WI38 (cell line): ENCODE data around the gene MTFMT.

ENCODE experiments used
- H3K4me3 ChIP-seq: 2 replicates; pipeline ENCODE4 v1.5.1; 2011; ENCODE audit warnings: low read depth, mild to moderate bottlenecking, control low read depth, low read length
- TF ChIP-seq, protein P1 (sequence below): IDR thresholded peaks from 2 replicates; pipeline ENCODE4 v1.5.1; 2012; ENCODE audit warnings: low read depth, mild to moderate bottlenecking, control low read depth, low read length

The MTFMT gene

GRCh38 chr15:64981812-64982431 lies 47.5 kb downstream of the MTFMT start:
- TF ChIP-seq, protein P1, sequence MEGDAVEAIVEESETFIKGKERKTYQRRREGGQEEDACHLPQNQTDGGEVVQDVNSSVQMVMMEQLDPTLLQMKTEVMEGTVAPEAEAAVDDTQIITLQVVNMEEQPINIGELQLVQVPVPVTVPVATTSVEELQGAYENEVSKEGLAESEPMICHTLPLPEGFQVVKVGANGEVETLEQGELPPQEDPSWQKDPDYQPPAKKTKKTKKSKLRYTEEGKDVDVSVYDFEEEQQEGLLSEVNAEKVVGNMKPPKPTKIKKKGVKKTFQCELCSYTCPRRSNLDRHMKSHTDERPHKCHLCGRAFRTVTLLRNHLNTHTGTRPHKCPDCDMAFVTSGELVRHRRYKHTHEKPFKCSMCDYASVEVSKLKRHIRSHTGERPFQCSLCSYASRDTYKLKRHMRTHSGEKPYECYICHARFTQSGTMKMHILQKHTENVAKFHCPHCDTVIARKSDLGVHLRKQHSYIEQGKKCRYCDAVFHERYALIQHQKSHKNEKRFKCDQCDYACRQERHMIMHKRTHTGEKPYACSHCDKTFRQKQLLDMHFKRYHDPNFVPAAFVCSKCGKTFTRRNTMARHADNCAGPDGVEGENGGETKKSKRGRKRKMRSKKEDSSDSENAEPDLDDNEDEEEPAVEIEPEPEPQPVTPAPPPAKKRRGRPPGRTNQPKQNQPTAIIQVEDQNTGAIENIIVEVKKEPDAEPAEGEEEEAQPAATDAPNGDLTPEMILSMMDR: no peak
- no peak overlapping the region for H3K4me3 ChIP-seq

DNA sequence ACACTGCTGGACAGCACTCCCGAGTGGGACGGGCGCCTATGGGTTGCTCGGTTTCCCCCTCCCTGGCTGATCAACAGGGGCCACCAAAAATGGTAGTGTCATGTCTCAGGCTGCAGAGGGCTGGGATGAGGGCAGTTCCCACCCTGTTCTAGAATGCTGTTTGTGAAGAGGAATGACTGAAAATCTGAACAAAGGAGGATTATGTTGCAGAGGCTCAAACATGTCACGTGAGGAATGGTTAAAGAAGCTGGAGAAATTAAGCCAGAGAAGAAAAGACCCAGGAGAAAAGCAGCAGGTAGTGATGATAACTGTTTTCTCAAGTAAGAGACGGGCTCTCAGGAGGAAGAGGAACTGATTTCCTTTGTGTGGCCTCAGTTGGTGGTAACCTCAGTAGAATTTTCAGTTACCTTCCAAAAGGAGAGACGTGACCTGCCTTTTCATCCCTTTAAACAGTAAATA lies 50.2 kb downstream of the MTFMT start:
- TF ChIP-seq, protein P1: no peak
- no peak overlapping the region for H3K4me3 ChIP-seq

GRCh38 chr15:64975390-64975789 lies 54.0 kb downstream of the MTFMT start:
- TF ChIP-seq, protein P1: no peak
- H3K4me3 ChIP-seq: no peak overlapping the region

DNA sequence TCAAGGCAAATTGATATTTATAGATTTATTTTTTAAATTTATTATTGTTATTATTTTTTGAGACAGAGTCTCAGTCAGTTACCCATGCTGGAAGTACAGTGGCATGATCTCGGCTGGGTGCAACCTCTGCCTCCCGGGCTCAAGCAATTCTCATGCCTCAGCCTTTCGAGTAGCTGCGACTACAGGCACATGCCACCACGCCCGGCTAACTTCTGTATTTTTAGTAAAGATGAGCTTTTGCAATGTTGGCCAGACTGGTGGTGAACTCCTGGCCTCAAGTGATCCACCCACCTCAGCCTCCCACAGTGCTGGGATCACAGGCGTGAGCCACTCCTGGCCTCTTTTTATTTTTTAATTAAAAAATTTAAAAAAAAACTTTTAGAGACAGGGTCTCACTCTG lies 58.7 kb downstream of the MTFMT start:
- TF ChIP-seq, protein P1: no peak
- H3K4me3 ChIP-seq: no peak overlapping the region

GRCh38 chr15:64969401-64969800 lies 60.0 kb downstream of the MTFMT start:
- TF ChIP-seq, protein P1: no peak

GRCh38 chr15:64961013-64961412 lies 68.4 kb downstream of the MTFMT start:
- H3K4me3 ChIP-seq: no peak overlapping the region
- TF ChIP-seq, protein P1: no peak

More at GRCh38 chr15:64969401-64969800, 60.0 kb downstream of the MTFMT start:
- no peak overlapping the region for H3K4me3 ChIP-seq

DNA sequence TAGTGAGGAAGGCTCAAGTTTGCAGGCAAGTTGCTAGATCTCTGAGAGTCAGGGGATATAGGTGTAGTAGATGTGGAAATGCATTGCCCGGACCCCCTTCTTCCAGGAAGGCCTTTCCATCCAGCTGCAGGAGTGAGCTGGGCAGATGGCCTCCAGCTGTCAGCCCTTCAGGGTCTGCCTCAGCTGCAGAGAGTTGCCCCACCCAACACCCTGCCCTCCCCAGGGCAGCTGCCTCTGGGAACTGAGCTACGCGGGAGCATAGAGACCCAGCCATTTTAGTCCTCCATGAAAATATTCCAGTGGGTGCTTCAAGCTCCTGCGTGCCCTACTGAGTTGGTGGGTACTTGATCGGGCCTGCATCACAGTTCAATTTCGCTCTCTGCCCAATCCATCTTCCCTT lies 69.3 kb downstream of the MTFMT start:
- no peak overlapping the region for H3K4me3 ChIP-seq
- TF ChIP-seq, protein P1: no peak
